Peyer's patch (tissue), 4 donors: ENCODE results near the gene NUP153. TPM values are rescaled to one million over a fixed set of nuclear protein-coding genes. Genes with fewer than 3 reads are reported as not detected.

ENCODE experiments used
- DNase-seq, 3 donors: peaks; one replicate each; pipeline ENCODE4 v3.0.0-alpha.2; 2017 to 2019
- H3K27ac ChIP-seq, 4 donors: fragments of 200-600 bp; sonication (generic); one replicate each; pipeline ENCODE4 v1.5.1; 2016 to 2019
- H3K27me3 ChIP-seq, 2 donors: fragments of 200-600 bp; sonication (generic); one replicate each; pipeline ENCODE4 v1.5.1; 2019
- H3K36me3 ChIP-seq, 3 donors: fragments of 200-600 bp; sonication (generic); one replicate each; pipeline ENCODE4 v1.5.1; 2016 to 2019
- H3K4me1 ChIP-seq, 4 donors: fragments of 200-600 bp; sonication (generic); one replicate each; pipeline ENCODE4 v1.5.1; 2016 to 2019
- H3K4me3 ChIP-seq, 4 donors: fragments of 200-600 bp; sonication (generic); 1 replicate in 3 of 4; 2 replicates in 1 of 4; pipeline ENCODE4 v1.5.1; 2016 to 2019; ENCODE audit warnings: mild to moderate bottlenecking in 1 of 4
- H3K9me3 ChIP-seq, 4 donors: fragments of 200-600 bp; sonication (generic); one replicate each; pipeline ENCODE4 v1.5.1; 2016 to 2019; ENCODE audit warnings: mild to moderate bottlenecking in 1 of 4
- POLR2A ChIP-seq, 2 donors: fragments of 450-650 bp; IDR thresholded peaks; one replicate each; pipeline ENCODE4 v1.5.1; 2017; ENCODE audit warnings: antibody characterized with exemption in 2 of 2, mild to moderate bottlenecking in 2 of 2, moderate library complexity in 2 of 2
- total RNA-seq, 4 donors: library from RNA; depleted of rRNA; stranded (reverse); fragments of >200 nt; gene quantifications; one replicate each; pipeline ENCODE4 v1.1.0, GENCODE V29; 2016
- TF ChIP-seq, protein P1 (sequence below), 6 experiments: fragments of 450-650 bp in 4 of 6; fragments of 200-600 bp in 2 of 6; sonication (generic) in 1 of 6; IDR thresholded peaks; one replicate each; pipeline ENCODE4 v1.5.1; 2017 to 2019; ENCODE audit warnings: antibody characterized with exemption in 6 of 6, mild to moderate bottlenecking in 3 of 6, moderate library complexity in 1 of 6

NUP153 gene
- total RNA-seq, 4 donors from 2014 or later, result 21.5 to 47.0 (median 26.8) TPM

DNA sequence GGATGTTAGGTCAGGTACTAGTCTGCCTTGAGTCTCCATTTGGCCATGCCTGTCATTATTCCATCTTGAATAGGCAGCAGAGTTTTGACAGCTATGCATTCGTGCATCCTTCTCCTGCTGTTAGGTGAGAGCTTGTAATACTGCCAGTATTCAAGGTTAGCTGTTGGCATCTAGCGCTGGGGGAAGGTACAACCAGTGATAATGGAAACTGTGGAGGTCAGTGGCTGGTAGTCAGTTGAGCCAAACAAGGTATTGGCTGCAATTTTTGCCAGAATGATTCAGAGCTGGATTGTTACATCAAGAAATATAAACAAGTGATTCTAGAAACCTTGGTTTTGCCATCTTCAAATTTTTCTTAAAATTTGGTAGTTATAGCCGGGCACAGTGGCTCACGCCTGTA is 100.1 kb downstream of the NUP153 start:
- Histone ChIP-seq H3K4me1 (peaks cover 0 to 19% (median 2%) of the 10 kb centered on the region in 4 donors), H3K4me3 (no peak overlapping the region), H3K36me3 (peaks cover 0 to 51% (median 0%) of the 10 kb centered on the region in 3 donors), H3K9me3 (no peaks in the 10 kb centered on the region), H3K27ac (no peak overlapping the region), H3K27me3 (no peaks in the 10 kb centered on the region)
- no peak for DNase-seq
- TF ChIP-seq, protein P1, sequence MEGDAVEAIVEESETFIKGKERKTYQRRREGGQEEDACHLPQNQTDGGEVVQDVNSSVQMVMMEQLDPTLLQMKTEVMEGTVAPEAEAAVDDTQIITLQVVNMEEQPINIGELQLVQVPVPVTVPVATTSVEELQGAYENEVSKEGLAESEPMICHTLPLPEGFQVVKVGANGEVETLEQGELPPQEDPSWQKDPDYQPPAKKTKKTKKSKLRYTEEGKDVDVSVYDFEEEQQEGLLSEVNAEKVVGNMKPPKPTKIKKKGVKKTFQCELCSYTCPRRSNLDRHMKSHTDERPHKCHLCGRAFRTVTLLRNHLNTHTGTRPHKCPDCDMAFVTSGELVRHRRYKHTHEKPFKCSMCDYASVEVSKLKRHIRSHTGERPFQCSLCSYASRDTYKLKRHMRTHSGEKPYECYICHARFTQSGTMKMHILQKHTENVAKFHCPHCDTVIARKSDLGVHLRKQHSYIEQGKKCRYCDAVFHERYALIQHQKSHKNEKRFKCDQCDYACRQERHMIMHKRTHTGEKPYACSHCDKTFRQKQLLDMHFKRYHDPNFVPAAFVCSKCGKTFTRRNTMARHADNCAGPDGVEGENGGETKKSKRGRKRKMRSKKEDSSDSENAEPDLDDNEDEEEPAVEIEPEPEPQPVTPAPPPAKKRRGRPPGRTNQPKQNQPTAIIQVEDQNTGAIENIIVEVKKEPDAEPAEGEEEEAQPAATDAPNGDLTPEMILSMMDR (IDR thresholded peaks at IDR 0.05), result no peak
- TF ChIP-seq POLR2A (IDR thresholded peaks at IDR 0.05), result no peak

DNA sequence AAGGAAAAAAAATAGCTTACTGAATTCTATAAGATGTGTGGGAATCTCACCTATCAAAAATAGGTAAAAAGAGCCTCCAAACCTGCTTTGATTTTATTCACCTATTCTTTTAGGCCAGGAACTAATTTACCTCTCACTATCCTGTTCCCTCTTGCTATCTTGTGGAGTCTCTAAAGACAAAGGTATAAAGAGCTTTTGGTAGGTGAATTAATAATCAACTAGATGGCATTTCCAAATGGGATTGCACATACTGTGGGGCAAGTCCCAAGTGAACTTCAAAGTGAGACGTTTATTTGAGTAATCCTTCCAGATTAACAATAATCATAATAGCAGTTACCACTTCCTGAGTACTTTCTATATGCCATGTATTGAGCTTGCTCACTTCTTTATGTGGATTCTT is 103.8 kb downstream of the NUP153 start:
- no peak for TF ChIP-seq POLR2A (IDR thresholded peaks at IDR 0.05)
- TF ChIP-seq, protein P1 (IDR thresholded peaks at IDR 0.05), result no peak
- peaks cover 0 to 38% (median 0%) of the 10 kb centered on the region in 3 donors for H3K36me3 ChIP-seq
- DNase-seq, result no peak
- no peaks in the 10 kb centered on the region for H3K27me3 ChIP-seq
- no peak overlapping the region for H3K27ac ChIP-seq
- peaks cover 0 to 13% (median 2%) of the 10 kb centered on the region in 4 donors for H3K4me1 ChIP-seq
- no peak overlapping the region for H3K4me3 ChIP-seq
- no peaks in the 10 kb centered on the region for H3K9me3 ChIP-seq

DNA sequence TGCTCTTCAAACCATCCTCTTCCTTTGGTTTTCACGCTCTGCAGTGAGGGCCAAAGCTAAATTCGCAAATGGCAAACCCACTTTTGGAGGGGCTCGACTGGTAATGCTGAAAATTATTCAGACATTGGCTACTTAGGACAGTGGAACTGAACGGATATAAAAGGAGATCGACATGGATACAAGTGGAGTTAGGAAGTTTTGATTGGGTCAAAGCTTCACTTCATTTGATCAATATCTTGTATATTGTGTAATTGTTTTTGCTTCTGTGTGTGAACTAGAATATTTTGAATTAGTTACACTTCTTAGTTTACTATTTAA is 105.4 kb downstream of the NUP153 start:
- peaks cover 0 to 13% (median 2%) of the 10 kb centered on the region in 4 donors for H3K4me1 ChIP-seq
- H3K9me3 ChIP-seq, result no peaks in the 10 kb centered on the region
- H3K27ac ChIP-seq, result peak overlapping the region; percentile 89 to 94 (median 93)
- TF ChIP-seq, protein P1 (IDR thresholded peaks at IDR 0.05), result no peak
- no peak for TF ChIP-seq POLR2A (IDR thresholded peaks at IDR 0.05)
- peaks cover 0 to 25% (median 0%) of the 10 kb centered on the region in 3 donors for H3K36me3 ChIP-seq
- H3K4me3 ChIP-seq, result peak overlapping the region; percentile 69 to 86 (median 74)
- DNase-seq, result no peak
- H3K27me3 ChIP-seq, result no peaks in the 10 kb centered on the region

DNA sequence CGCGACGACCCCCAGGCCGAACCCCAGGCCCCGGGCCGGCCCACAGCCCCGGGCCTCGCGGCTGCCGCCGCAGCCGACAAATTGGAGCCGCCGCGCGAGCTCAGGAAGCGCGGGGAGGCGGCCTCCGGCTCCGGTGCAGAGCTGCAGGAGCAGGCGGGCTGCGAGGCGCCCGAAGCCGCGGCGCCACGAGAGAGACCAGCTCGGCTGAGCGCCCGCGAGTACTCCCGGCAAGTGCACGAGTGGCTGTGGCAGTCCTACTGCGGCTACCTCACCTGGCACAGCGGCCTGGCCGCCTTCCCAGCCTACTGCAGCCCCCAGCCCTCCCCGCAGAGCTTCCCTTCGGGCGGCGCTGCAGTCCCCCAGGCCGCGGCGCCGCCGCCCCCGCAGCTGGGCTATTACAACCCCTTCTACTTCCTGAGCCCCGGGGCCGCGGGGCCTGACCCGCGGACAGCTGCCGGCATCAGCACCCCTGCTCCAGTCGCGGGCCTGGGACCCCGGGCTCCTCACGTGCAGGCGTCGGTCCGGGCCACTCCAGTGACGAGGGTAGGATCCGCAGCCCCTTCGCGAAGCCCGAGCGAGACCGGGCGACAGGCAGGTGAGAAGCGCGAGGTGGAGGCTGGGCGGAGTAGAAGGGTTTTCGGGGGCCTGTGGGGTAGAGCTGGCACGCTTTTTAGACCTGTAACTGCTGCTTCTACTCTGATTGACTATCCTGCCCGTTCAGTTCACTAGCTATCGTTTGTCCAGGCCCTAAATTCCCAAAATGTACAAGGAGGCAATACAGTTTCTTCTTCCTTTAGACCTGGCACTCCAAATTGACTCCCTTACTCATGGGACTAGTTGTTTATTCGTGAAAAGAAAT is 106.0 kb downstream of the NUP153 start:
- peak; percentile 55 to 73 (median 70) for DNase-seq
- H3K9me3 ChIP-seq, result no peaks in the 10 kb centered on the region
- peak overlapping the region; percentile 69 to 86 (median 74) for H3K4me3 ChIP-seq
- H3K27me3 ChIP-seq, result no peaks in the 10 kb centered on the region
- H3K27ac ChIP-seq, result peak overlapping the region; percentile 89 to 94 (median 93)
- TF ChIP-seq, protein P1 (IDR thresholded peaks at IDR 0.05), result no peak
- no peak for TF ChIP-seq POLR2A (IDR thresholded peaks at IDR 0.05)
- H3K4me1 ChIP-seq, result peaks cover 0 to 13% (median 2%) of the 10 kb centered on the region in 4 donors
- peaks cover 0 to 19% (median 0%) of the 10 kb centered on the region in 3 donors for H3K36me3 ChIP-seq

DNA sequence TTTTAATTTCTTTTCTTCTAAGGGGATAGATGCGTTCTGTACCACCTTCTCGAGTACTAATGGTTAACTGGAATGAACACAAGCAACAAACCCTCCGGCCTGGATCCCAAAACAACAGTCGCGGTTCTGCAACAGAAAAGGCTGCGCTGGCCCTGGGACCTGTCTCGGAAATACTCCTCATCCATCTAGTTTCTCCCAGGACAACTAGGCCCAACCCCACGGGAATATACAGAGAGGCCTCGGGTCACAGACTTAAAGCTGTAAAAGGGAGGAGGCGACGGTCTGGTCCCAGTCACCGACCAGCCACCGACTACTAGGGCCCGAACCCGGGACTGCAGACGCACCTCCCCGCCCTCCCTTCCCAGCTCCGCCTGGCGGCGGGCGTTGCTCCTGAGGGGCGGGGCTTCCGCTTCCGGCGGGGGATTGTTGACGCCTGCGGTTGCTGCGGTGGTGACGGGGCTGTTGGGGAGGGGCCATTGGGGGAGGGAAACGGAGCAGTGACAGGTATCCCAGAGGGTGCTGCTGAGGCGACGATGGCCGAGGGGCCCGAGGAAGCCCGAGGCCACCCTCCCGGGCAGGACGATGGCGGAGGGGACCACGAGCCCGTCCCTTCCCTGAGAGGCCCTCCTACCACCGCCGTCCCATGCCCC is 106.7 kb downstream of the NUP153 start, which contains the start of gene FAM8A1:
FAM8A1 (plus strand) TSS at position 426 of the 650 bp plus-strand sequence; CDS start at position 534, 108 bp downstream.
- H3K9me3 ChIP-seq, result no peaks in the 10 kb centered on the region
- DNase-seq, result peak; percentile 95 to 98 (median 98)
- H3K27ac ChIP-seq, result peak within 1 kb of the TSS; percentile 89 to 94 (median 93)
- TF ChIP-seq, protein P1 (IDR thresholded peaks at IDR 0.05), result peak; percentile 56 to 80 (median 68)
- TF ChIP-seq POLR2A (IDR thresholded peaks at IDR 0.05), result peak; percentile 68 to 89
- peaks cover 0 to 13% (median 2%) of the 10 kb centered on the region in 4 donors for H3K4me1 ChIP-seq
- H3K4me3 ChIP-seq, result peak within 1 kb of the TSS; percentile 69 to 86 (median 74)
- H3K36me3 ChIP-seq, result peaks cover 0 to 13% (median 0%) of the 10 kb centered on the region in 3 donors
- no peaks in the 10 kb centered on the region for H3K27me3 ChIP-seq
